GM23248 (cell line): ENCODE measurements around the gene STX1B.

Source experiments
- EZH2 ChIP-seq: fragments of 200-600 bp; sonication (generic); IDR thresholded peaks from 2 replicates; pipeline ENCODE4 v1.6.1; 2018; ENCODE audit warnings: antibody characterized with exemption, mild to moderate bottlenecking; ENCODE audit not compliant: insufficient read depth, poor library complexity, severe bottlenecking
- EZH2phosphoT487 ChIP-seq: fragments of 200-600 bp; sonication (generic); IDR thresholded peaks from 2 replicates; pipeline ENCODE4 v1.6.1; 2018; ENCODE audit warnings: antibody characterized with exemption, moderate library complexity, mild to moderate bottlenecking, low read depth; ENCODE audit not compliant: insufficient read depth

GRCh38 chr16:30958175-30959079 is 52.0 kb downstream of the STX1B start:
- TF ChIP-seq EZH2phosphoT487 = no peak
- TF ChIP-seq EZH2 = no peak
